Measurements from ENCODE around the gene SNPH.

DNA sequence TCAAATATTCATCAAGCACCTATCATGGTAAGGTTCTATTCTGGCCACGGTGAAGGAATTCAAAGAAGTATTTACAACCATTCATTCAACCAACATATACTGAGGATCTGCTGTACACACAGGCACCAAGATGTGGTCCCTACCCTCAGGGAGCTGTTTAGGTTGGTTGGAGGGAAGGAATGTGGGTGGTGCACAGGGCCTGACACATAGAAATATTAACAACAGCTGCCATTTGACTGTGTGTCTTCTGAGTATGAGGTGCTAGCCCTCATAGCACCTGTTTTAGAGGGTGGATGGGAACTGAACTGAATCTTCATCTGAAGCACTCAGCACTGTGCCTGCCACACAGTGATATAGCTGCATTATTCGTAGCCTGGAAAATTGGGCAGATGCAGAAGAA lies 7.3 kb downstream of the SNPH start:
- TF ChIP-seq, protein P1, sequence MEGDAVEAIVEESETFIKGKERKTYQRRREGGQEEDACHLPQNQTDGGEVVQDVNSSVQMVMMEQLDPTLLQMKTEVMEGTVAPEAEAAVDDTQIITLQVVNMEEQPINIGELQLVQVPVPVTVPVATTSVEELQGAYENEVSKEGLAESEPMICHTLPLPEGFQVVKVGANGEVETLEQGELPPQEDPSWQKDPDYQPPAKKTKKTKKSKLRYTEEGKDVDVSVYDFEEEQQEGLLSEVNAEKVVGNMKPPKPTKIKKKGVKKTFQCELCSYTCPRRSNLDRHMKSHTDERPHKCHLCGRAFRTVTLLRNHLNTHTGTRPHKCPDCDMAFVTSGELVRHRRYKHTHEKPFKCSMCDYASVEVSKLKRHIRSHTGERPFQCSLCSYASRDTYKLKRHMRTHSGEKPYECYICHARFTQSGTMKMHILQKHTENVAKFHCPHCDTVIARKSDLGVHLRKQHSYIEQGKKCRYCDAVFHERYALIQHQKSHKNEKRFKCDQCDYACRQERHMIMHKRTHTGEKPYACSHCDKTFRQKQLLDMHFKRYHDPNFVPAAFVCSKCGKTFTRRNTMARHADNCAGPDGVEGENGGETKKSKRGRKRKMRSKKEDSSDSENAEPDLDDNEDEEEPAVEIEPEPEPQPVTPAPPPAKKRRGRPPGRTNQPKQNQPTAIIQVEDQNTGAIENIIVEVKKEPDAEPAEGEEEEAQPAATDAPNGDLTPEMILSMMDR (conservative IDR thresholded peaks at IDR 0.05; ENCODE audit: low read depth, low read length), result no peak
- no peak for TF ChIP-seq EZH2 (IDR thresholded peaks at IDR 0.05; ENCODE audit: borderline replicate concordance, low read depth, low read length, poor library complexity, severe bottlenecking)

Measured in A673 (cell line).